ENCODE results near the gene ASPM.

The ASPM gene, protein sequence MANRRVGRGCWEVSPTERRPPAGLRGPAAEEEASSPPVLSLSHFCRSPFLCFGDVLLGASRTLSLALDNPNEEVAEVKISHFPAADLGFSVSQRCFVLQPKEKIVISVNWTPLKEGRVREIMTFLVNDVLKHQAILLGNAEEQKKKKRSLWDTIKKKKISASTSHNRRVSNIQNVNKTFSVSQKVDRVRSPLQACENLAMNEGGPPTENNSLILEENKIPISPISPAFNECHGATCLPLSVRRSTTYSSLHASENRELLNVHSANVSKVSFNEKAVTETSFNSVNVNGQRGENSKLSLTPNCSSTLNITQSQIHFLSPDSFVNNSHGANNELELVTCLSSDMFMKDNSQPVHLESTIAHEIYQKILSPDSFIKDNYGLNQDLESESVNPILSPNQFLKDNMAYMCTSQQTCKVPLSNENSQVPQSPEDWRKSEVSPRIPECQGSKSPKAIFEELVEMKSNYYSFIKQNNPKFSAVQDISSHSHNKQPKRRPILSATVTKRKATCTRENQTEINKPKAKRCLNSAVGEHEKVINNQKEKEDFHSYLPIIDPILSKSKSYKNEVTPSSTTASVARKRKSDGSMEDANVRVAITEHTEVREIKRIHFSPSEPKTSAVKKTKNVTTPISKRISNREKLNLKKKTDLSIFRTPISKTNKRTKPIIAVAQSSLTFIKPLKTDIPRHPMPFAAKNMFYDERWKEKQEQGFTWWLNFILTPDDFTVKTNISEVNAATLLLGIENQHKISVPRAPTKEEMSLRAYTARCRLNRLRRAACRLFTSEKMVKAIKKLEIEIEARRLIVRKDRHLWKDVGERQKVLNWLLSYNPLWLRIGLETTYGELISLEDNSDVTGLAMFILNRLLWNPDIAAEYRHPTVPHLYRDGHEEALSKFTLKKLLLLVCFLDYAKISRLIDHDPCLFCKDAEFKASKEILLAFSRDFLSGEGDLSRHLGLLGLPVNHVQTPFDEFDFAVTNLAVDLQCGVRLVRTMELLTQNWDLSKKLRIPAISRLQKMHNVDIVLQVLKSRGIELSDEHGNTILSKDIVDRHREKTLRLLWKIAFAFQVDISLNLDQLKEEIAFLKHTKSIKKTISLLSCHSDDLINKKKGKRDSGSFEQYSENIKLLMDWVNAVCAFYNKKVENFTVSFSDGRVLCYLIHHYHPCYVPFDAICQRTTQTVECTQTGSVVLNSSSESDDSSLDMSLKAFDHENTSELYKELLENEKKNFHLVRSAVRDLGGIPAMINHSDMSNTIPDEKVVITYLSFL (N-terminal part only)

DNA sequence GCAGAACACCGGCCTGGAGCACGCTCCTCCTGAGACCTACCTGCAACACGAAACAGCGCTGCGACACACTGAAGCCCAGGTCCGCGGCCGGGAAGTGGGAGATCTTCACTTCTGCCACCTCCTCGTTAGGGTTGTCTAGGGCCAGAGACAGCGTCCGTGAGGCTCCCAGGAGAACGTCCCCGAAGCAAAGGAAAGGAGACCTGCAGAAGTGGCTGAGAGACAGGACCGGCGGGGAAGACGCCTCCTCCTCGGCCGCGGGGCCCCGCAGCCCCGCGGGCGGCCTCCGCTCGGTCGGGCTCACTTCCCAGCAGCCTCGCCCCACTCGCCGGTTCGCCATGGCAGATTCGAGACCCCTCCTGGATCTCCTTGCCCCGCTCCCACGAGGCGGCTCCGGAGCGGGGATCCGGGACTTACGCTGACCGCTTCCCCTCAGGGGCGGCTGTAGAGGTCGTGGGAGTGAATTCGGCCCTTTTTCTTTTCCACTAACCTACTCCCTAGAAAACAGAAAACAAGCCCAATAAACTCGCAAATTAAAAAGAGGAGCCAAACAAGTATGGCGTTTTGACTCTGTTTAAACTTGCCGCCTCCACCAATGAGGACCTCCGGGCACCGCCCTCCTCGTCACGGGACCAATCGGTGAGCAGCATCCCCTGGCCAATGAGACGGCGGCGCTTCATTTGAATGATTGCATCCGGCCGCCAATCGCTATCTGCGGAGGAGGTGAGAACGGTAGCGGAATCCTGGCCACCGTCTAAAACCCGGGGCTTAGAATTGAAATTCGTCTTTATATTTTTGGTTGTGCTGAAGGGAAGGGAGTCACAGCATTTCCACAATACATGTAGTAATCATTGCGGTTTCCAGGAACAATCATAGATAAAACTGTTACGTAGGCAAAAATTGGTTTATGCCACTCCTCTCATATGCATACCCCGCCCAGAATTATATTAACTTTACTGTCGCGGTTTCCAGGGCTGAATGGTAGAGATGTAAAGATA is at the start of gene ASPM:
Gene ASPM, minus strand, starts transcription at position 569 of the 995 bp plus-strand sequence. Its CDS starts 232 bp downstream, at position 337.
- peak; percentile 87 to 91 for DNase-seq (ENCODE audit: low read depth in 2 of 2)

DNA sequence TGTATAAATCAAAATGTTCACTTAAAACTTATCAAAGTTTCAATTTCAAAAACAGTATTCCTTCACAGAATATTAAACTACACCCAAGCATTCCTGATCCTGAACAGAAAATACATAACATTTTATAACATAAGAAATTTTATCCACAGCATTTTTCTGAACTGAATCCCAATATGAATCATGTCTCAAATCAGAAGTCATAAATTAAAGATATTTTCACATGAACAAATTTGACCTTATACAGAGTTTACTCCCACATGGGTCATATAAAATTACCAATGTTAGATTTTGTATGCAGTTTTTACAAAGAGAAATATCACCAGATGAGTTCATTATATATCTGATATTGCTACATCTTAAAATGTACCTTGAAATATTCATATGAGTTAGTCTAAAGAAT is 48.6 kb upstream of the ASPM start:
- DNase-seq (ENCODE audit: low read depth in 2 of 2) = peak in 1 of 2 experiments; percentile 24

DNA sequence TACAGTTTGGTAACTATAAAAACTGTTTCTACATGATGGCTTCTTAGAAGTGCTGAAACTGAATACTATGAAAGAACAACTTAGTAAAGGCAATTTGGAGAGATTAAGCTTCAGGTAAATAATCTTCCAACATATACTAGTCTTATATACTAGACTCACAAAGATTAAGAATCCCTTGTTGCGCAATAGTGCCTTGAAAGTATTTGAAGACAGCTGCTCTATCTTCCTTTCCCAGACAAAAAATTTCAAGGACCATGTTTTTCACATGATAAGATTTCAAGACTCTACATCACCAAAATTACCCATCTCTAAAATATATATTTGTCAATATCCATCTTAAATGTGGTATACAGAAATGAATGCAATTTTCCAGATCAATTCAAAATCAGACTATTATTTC is 37.7 kb upstream of the ASPM start:
- no peak for DNase-seq (ENCODE audit: low read depth in 2 of 2)

DNA sequence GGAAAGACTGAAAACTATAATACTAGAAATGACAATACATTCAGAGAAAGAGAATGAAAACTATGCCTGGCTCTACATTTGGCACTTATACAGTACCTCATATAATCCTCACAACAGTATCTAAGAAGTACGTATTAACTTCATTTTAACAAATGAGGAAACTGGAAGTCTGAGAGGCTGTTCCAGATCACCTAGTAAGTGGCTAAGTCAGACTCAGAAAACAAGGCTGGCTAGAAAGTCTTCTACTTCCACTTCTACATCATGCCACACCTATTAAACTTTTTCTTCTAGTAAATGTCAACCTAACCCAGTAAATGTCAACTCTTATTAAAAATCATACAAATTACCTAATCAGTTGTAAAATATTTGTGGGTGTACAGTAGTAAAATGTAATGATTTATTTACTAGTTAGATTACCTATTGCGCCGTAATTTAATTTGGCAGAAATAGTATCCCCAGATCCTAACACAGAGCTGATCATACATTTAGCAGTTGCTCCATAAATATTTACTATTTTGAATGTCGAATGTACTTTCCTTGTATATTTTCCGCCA is 36.8 kb upstream of the ASPM start:
- DNase-seq (ENCODE audit: low read depth in 2 of 2) = no peak

DNA sequence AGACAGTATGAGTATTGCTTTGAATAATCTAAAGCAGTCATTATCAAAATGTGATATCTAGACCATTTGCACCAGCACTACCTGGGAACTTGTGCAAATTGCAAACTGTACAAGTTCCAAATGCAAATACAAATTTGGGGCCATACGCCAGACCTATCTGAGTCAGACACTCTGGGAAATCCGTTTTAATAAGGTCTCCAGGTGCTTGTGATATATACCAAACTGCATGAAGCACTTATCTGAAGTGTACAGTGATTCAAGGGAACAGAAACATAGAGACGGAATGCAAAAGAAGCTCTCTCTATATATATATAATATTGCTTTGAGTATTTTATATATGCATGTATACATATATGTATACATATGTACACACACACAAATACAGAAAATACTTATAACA is 36.2 kb upstream of the ASPM start:
- no peak for DNase-seq (ENCODE audit: low read depth in 2 of 2)

DNA sequence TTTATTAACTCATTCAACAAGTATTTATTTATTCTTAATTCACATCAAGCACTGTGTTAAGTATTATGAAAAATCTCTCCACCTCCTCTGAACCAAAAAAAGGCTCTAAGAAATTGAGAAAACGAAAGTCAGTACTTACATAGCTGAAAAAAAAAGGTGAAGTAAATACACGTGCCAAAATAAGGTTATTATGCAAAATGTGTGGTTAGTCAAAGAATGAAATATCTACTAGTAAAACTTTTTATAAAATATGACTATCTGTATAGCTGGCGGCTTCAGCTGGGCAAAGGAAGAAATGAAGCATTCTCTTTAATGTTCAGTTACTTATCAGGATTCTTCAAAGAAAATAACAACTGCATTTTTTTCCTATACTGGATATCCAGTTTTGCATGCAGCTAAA is 35.5 kb upstream of the ASPM start:
- DNase-seq (ENCODE audit: low read depth in 2 of 2) = no peak

DNA sequence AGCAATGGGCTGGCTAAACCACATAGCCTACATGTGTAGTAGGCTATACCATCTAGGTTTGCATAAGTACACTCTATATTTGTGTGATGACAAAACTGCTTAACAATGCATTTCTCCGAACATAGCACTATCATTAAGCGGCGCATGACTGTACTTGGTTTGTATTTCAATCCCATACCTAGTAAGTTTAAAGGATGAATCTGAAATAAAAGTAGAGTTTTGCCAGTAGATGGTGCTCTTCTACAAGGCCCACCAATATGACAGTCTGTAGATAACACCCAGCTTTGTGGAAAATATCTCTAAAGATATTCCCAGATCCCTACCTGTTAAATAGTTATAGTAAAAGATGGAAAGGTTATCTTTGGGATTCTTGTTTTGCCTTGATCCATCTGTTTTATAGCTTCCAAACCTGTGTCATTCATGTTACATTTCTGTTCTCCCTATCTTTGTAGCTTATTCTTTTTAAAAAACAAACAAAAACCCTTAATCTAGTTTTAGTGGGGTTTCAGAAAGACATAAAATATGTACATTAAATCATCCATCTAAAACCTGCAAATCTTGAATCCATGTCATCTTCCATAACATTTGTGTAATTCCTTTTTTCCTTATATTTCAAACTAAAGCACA is 33.9 kb upstream of the ASPM start:
- peak in 1 of 2 experiments; percentile 40 for DNase-seq (ENCODE audit: low read depth in 2 of 2)

DNA sequence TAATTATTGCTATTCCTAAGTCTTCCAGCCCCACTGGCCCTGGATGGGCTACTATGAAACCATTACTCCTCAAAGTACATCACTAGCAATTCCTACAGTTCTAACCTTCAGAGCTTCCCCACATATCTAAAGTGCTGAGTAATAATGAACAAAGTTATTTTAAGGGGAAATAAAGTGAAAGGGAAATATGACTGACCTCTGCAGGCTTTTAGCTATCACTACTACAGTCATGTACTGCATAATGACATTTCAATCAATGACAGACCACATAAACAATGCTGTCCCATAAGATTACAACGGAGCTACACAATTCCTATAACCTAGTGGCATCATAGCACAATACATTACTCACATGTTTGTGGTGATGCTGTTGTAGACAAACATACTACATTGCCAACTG is 32.5 kb upstream of the ASPM start:
- no peak for DNase-seq (ENCODE audit: low read depth in 2 of 2)

DNA sequence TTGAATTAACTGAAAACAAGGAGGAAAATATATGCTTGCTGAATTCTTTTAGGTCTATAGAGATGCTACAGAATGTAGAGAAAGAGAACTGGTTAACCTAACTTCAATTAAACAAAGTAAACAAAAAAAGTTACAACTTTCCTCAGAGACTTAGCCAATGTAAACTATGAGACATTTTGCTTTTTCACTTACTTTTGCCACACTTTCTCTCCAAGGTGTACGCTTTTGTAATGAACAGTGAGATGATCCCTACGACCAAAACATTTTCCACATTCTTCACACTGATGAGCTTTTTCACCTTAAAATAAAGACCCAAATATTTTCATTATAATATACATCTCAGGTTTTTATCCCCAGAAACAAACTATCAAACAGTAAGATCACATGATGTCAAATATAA is 28.3 kb upstream of the ASPM start:
- no peak for DNase-seq (ENCODE audit: low read depth in 2 of 2)

DNA sequence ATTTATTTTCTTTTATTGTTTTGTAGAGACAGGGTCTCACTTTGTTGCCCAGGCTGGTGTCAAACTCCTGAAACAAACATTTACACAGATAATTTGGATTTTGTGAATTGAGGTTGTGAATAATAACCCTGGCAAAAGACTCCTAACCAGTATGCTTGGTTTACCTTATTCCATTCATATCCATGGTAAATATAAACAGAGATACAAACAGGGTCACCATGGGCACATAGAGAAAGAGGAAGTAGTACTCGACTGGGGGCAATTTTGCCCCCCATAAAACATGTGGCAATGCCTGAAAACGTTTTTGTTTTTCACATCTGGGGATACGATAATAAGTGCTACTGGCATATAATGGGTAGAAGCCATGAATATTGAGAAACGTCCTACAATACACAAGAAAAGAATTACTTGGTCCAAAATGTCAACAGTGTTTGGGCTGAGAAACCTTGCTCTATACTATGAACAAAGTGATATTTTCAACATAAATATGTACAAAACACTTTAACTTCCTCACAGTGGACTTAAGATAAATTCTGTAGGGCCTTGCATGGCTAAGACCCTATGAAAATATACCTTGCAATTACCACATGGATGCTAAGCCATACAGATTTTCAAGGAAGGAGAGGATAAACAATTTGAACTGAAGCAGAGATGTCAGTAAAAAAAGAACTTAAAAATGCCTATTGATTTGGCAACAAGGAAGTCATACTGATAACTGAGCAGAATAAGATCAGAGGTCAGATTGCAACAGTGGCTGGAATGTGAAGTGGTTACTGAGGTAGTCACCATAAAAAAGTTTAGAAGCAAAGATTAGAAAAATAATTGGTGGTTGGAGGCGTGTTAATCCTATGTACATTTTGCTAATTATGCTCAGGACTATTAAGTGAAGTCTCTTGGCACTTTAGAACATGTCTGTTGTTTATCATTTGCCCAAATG is 27.4 kb upstream of the ASPM start:
- no peak for DNase-seq (ENCODE audit: low read depth in 2 of 2)

DNA sequence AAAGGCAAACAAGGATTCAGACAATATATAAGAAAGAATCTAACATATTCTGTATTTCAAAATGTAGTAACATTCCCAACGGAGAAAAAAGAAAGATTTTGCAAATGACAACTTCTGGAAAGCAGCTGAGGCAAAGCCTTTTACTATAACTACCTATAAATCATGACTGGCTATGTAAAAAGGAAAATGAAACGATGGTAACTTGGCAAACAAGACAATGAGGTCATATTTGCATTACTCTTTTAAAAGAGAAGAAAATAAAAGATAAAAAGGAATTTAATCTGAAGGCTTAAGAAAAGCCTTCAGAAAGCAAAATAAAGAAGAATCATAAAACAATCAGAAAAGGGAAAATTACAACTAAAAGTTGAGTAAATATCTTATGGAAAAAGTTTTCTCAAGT is 25.1 kb upstream of the ASPM start:
- DNase-seq (ENCODE audit: low read depth in 2 of 2) = no peak

DNA sequence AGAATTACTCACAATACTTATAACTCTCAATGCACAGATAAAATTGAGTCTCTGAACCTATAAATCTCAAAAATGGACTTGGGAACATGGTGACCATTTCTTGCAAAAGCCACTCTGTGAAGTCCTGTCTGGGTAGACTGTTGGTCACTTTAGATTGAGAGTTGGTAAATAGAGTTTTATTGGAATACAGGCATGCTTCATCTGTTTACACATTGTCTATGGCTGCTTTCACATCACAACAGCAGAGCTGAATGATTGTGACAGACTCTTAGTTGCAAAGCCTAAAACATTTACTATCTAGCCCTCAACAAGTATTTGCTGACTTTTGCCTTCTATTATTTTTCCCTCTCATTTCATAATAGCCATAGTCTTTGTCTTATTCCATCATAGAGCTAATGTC is 24.1 kb upstream of the ASPM start:
- no peak for DNase-seq (ENCODE audit: low read depth in 2 of 2)

DNA sequence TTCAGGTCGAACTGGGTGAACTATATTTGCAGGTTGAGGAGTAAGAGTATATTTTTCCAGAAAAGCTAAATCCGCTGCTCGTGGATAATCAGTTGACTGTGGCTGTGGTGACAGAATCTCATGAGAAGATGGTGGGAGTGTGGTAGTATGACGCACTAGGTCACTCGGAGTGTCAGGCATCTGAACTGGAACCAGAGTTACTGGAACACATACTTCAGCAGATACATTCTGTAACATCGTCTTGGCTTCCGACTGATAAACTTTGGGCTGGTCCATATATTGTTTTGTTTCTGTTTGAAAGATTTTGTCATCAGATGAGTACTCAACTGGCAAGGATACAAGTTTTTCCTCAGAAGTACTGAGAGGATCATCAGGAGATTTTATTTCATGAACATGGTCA is 13.0 kb upstream of the ASPM start:
- no peak for DNase-seq (ENCODE audit: low read depth in 2 of 2)

DNA sequence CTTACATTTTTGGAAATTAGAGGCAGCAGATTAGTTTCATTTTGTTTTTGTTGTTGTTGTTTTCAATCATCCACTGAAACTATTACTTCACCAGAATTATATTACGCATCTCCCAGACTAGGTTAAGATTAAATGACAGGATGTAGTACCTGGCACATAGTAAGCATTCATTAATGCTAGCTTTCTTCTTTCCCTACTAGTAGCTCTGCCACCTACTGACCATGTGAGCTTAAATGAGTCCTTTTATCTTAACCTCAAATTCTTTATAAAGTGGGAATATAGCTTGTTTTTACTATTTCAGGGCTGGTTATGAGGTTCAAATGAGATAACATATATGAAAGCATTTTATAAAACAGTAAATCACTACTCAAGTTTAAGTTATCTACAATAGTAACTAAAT is 10.2 kb upstream of the ASPM start:
- no peak for DNase-seq (ENCODE audit: low read depth in 2 of 2)

DNA sequence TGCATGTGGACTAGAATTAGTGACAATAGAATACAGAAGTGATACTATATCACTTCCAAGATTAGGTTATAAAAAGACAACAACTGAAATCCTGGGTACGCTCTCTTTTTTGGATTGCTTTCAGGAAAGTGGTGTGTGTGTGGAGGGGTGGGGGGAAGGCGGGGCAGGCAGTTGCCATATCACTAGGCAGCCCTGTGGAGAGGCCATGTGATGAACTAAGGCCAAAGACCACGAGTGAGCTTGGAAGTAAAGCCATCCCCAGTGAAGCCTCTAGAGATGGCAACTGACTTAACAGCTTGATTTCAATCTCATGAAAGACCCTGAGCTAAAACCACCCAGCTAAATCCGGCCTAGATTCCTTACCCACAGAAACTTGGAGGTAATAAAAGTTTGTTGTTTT is 6.2 kb upstream of the ASPM start:
- no peak for DNase-seq (ENCODE audit: low read depth in 2 of 2)

DNA sequence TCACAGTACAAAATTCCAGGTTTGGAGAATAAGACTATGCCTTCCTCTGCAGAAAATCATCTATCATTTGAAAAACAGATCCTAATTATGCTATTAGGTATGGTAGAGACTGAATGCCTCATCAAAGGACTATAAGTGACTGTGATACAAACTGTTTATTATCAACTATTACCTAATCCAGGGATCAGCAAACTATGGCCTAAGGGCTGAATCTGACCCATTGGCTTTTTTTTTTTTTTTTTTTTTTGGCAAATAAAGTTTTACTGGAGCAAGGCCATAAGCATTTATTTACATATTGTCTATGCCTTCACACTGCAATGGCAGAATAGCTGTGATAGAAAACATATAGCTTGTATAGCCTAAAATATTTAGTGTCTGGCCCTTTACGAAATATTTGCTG is 4.7 kb upstream of the ASPM start:
- no peak for DNase-seq (ENCODE audit: low read depth in 2 of 2)

DNA sequence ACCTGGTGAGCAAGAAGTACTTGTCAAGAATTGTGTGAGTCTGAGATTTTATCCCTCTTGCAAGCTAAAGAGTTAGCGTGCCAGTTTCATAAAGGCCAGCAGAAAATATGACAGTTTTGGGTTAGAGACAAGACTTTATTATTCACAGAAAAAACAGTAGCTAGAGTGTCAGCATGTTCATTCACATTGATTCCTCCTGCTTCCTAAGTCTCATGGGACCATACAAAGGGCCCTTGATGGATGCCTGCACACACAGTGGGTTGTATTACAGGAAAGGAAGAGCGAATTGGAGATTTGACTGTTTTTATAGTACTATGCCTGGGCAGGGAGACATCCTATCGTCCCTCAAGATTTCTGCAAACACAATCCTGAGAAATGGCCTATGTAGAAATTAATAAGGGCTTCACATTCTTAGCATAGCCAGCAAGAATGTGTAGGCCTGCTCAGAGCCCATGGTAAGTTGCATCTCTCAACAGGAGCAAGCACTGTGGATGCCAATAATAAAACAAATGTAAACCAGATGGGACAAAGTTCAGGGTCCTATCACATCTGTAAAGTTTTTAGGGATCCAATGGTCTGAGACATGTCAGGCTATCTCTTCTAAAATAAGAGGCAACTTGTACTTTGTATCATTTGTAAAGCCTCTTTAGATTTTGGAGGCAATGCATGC is 4.0 kb upstream of the ASPM start:
- peak in 1 of 2 experiments; percentile 36 for DNase-seq (ENCODE audit: low read depth in 2 of 2)

DNA sequence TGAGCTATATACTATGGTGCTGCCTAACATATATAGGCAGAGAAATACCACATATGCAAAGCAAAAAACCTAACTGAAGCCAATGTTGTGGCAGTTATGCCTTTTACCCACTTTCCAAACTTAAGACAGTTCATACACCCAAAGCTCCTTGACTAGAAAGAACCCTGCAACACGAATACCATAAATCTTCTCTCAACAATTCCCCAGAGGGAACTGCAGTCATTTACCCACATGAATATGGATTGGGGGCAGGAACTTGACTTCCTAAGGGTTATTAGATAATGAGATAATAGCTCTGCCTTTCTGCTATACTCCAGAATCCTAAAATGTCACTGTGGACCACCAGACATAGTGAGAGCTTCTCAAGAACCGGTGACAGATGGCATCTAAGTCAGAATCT is 2.9 kb upstream of the ASPM start:
- DNase-seq (ENCODE audit: low read depth in 2 of 2) = no peak

All from fibroblast of skin of left quadriceps (primary cell).